Esophagus muscularis mucosa (tissue), 4 donors: Measurements from ENCODE around the gene ITPRID1. TPM values are rescaled to one million over a fixed set of nuclear protein-coding genes. Genes with fewer than 3 reads are reported as not detected.

Experiments used
- DNase-seq: peaks from one replicate; pipeline ENCODE4 v3.0.0-alpha.2; 2017; ENCODE audit errors: extremely low spot score
- H3K27ac ChIP-seq, 4 donors: fragments of 200-600 bp; sonication (generic); replicated peaks in 1 of 4; 1 replicate in 3 of 4; 2 replicates in 1 of 4; pipeline ENCODE4 v1.5.1; 2016 to 2019; ENCODE audit warnings: mild to moderate bottlenecking in 1 of 4
- H3K27me3 ChIP-seq, 4 donors: fragments of 200-600 bp; sonication (generic); one replicate each; pipeline versions ENCODE4 v1.5.1 to v1.6.0; 2016 to 2019
- H3K36me3 ChIP-seq, 4 donors: fragments of 200-600 bp; sonication (generic); one replicate each; pipeline ENCODE4 v1.5.1; 2016 to 2019
- H3K4me1 ChIP-seq, 4 donors: fragments of 200-600 bp; sonication (generic); one replicate each; pipeline ENCODE4 v1.5.1; 2016 to 2019
- H3K4me3 ChIP-seq, 4 donors: fragments of 200-600 bp; sonication (generic); 1 replicate in 2 of 4; 2 replicates in 2 of 4; pipeline ENCODE4 v1.5.1; 2016 to 2019; ENCODE audit warnings: mild to moderate bottlenecking in 4 of 4, moderate library complexity in 1 of 4
- H3K9me3 ChIP-seq, 4 donors: fragments of 200-600 bp; sonication (generic); 1 replicate in 3 of 4; 2 replicates in 1 of 4; pipeline ENCODE4 v1.5.1; 2016 to 2019
- CTCF ChIP-seq, 3 experiments: fragments of 200-600 bp in 2 of 3; fragments of 450-650 bp in 1 of 3; sonication (generic) in 2 of 3; IDR thresholded peaks; one replicate each; pipeline ENCODE4 v1.5.1; 2017 to 2019; ENCODE audit warnings: antibody characterized with exemption in 3 of 3, mild to moderate bottlenecking in 2 of 3, moderate library complexity in 1 of 3
- EP300 ChIP-seq: sonication (generic); formaldehyde crosslinking; IDR thresholded peaks from one replicate; pipeline ENCODE4 v1.6.1; 2017; ENCODE audit warnings: antibody characterized with exemption
- POLR2A ChIP-seq: fragments of 450-650 bp; IDR thresholded peaks from one replicate; pipeline ENCODE4 v1.6.1; 2017; ENCODE audit warnings: antibody characterized with exemption, moderate library complexity, mild to moderate bottlenecking, low read depth
- POLR2AphosphoS5 ChIP-seq, 2 donors: sonication (generic); formaldehyde crosslinking; IDR thresholded peaks; one replicate each; pipeline ENCODE4 v1.6.1; 2017; ENCODE audit warnings: antibody characterized with exemption in 2 of 2
- WGBS: methylation state at CpG from one replicate; pipeline ENCODE4 v1.1.5; 2018; 5-methylcytosine and 5-hydroxymethylcytosine counted together
- intact Hi-C: fragments of 100-400 bp; cut with DNase I; formaldehyde crosslinking; loops from one replicate; pipeline ENCODE4 v1.15.1; 2023
- total RNA-seq, 4 donors: library from RNA; depleted of rRNA; stranded (reverse); fragments of >200 nt; gene quantifications; one replicate each; pipeline versions ENCODE4 v1.1.0 to v1.2.1, GENCODE V29; 2016

Gene ITPRID1
- total RNA-seq, 4 donors from 2014 or later = not detected

GRCh38 chr7:31508823-31509222, 5.1 kb upstream of the ITPRID1 start:
- no peak for DNase-seq
- Histone ChIP-seq H3K27me3 (no peaks in the 10 kb centered on the region), H3K4me3 (no peak overlapping the region), H3K4me1 (no peaks in the 10 kb centered on the region), H3K27ac (no peak overlapping the region), H3K9me3 (no peaks in the 10 kb centered on the region), H3K36me3 (no peaks in the 10 kb centered on the region)
- intact Hi-C loops = no loop called here
- 75% methylated on average over 5 of the region's 5 CpGs for WGBS
- TF ChIP-seq EP300 (no peak), CTCF (IDR thresholded peaks at IDR 0.05) (no peak), POLR2A (no peak), POLR2AphosphoS5 (IDR thresholded peaks at IDR 0.05) (no peak)

- no peaks in the 10 kb centered on the region for H3K36me3 ChIP-seq
- no peaks in the 10 kb centered on the region for H3K27me3 ChIP-seq
- peaks cover 0 to 9% (median 2%) of the 10 kb centered on the region in 4 donors for H3K9me3 ChIP-seq
- H3K4me3 ChIP-seq = no peak overlapping the region
- no peak for DNase-seq
- no peak for TF ChIP-seq CTCF (IDR thresholded peaks at IDR 0.05)
- TF ChIP-seq POLR2A = no peak
- no peak for TF ChIP-seq EP300
- TF ChIP-seq POLR2AphosphoS5 (IDR thresholded peaks at IDR 0.05) = no peak
- H3K4me1 ChIP-seq = no peaks in the 10 kb centered on the region
- no peak overlapping the region for H3K27ac ChIP-seq
- WGBS = 68% methylated on average over 2 of the region's 2 CpGs
- intact Hi-C loops = no loop called here
These were observed 1.7 kb upstream of the ITPRID1 start for GRCh38 chr7:31512166-31512565.

- no peak for TF ChIP-seq EP300
- no peak for TF ChIP-seq POLR2A
- no peak for TF ChIP-seq POLR2AphosphoS5 (IDR thresholded peaks at IDR 0.05)
- no peak for TF ChIP-seq CTCF (IDR thresholded peaks at IDR 0.05)
- 87% methylated on average over 16 of the region's 16 CpGs for WGBS
- H3K27me3 ChIP-seq = no peaks in the 10 kb centered on the region
- H3K9me3 ChIP-seq = peaks cover 0 to 9% (median 2%) of the 10 kb centered on the region in 4 donors
- H3K27ac ChIP-seq = no peak overlapping the region
- H3K4me1 ChIP-seq = no peaks in the 10 kb centered on the region
- no peak overlapping the region for H3K4me3 ChIP-seq
- DNase-seq = no peak
- intact Hi-C loops = no loop called here
- H3K36me3 ChIP-seq = no peaks in the 10 kb centered on the region
These were observed 3.0 kb downstream of the ITPRID1 start for GRCh38 chr7:31516680-31517502.

GRCh38 chr7:31517513-31517912, 3.6 kb downstream of the ITPRID1 start:
- no peak for DNase-seq
- intact Hi-C loops = no loop called here
- TF ChIP-seq EP300 = no peak
- no peak for TF ChIP-seq POLR2AphosphoS5 (IDR thresholded peaks at IDR 0.05)
- no peak for TF ChIP-seq CTCF (IDR thresholded peaks at IDR 0.05)
- no peak for TF ChIP-seq POLR2A

GRCh38 chr7:31518766-31519165, 4.9 kb downstream of the ITPRID1 start:
- H3K27me3 ChIP-seq = no peaks in the 10 kb centered on the region
- no peak overlapping the region for H3K27ac ChIP-seq
- no peak for DNase-seq
- no peaks in the 10 kb centered on the region for H3K4me1 ChIP-seq
- TF ChIP-seq CTCF (IDR thresholded peaks at IDR 0.05) (no peak), POLR2A (no peak), POLR2AphosphoS5 (IDR thresholded peaks at IDR 0.05) (no peak), EP300 (no peak)
- H3K36me3 ChIP-seq = no peaks in the 10 kb centered on the region
- WGBS = 85% methylated on average over 4 of the region's 4 CpGs
- H3K4me3 ChIP-seq = no peak overlapping the region
- peaks cover 0 to 9% (median 2%) of the 10 kb centered on the region in 4 donors for H3K9me3 ChIP-seq
- intact Hi-C loops = no loop called here

More at GRCh38 chr7:31517513-31517912, 3.6 kb downstream of the ITPRID1 start:
- H3K4me3 ChIP-seq = no peak overlapping the region
- H3K4me1 ChIP-seq = no peaks in the 10 kb centered on the region
- no peaks in the 10 kb centered on the region for H3K36me3 ChIP-seq
- peaks cover 0 to 9% (median 2%) of the 10 kb centered on the region in 4 donors for H3K9me3 ChIP-seq
- H3K27ac ChIP-seq = no peak overlapping the region
- WGBS = 82% methylated on average over 17 of the region's 31 CpGs
- no peaks in the 10 kb centered on the region for H3K27me3 ChIP-seq
